Pons (tissue), 1 donor: ENCODE data around the gene ZNF74.

Source experiments
- DNase-seq: peaks from one replicate; pipeline ENCODE4 v3.0.0-alpha.2; 2016; ENCODE audit warnings: low spot score

The ZNF74 gene

DNA sequence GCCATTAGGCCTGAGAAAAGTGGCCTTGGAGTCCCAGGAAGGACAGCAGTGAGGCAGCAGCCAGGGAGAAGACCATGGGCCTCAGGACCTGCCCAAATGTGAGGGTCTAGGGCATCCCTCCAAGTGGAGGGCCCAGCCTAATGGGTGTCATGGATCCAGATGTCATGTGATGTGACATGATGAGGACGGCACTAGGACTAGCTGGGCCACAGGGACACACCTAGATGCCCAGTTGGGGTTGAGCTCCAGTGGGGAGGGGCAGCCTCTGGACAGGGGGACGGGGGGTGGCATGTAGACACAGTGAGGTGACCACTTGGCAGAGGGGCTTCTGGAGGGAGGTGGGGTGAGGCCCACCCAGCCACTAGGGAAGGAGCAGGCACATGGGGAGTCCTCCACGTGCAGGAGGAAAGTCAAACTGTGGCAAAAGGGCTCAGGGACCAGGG is 38.3 kb downstream of the ZNF74 start:
- DNase-seq: no peak

DNA sequence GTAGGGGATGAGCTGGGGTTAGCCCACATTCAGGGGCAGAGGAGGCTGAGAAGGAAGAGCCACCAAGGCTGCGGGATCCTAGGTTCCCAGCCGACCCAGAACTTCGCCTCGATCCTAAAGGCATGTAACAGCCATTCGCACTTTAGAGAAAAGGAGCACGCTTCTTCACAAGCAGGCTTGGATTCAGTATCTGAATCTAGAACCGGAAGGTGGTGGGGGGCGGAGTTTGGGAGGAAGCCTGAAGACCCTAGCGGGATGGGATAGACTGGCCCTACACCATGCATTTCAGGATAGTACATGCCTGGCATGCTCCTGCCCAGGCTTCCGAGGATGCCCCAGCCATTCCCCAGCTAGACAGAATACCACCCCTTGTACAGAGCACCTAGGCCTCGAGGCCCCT is 39.2 kb downstream of the ZNF74 start:
- no peak for DNase-seq

DNA sequence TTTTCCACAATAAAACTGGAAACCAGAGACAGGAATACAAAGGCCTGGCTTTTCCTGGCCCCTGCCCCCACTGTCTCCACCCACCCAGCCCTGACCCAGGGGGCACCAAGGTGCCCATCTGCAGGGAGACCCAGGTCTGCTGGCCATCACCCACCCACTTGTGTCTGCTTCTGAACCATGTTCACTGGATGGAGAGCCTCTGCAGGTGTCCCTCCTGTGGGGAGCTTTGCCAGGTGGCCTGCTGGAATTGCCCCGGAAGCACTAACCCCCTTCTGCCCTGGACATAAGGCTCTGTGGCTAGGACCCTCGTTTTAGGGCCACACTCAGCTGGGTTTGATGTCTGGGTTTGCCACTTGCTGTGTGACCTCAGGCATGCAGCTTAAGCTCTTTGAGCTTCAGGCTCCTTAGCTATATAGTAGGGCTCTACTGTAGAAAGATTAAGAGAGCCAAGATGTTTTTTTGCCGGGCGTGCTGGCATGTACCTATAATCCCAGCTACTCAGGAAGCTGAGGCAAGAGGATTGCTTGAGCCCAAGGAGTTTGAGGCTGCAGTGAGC is 39.8 kb downstream of the ZNF74 start:
- DNase-seq: no peak

DNA sequence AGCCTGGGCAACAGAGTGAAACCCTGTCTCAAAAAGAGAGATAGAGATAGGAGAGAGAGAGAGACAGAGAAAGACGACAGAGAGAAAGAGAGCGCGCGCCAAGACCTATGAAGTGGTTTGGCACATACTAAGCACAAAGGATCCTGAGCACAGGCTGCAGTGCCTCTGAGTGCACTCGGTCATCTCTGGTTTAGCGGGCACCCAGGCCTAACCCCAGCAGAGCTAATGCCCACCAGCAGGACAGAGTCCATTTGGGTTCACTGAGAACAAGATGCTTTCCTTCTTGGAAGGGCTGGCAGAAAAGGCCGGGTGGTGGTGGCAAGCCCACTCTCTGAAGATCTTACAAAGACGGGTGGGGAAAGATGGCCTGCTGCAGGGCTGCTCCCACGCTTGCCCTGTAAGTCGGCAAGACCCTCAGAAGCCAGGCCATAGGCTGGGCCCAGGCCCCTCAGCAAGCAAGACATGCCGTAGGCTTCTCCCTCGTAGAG is 40.4 kb downstream of the ZNF74 start:
- DNase-seq: no peak

DNA sequence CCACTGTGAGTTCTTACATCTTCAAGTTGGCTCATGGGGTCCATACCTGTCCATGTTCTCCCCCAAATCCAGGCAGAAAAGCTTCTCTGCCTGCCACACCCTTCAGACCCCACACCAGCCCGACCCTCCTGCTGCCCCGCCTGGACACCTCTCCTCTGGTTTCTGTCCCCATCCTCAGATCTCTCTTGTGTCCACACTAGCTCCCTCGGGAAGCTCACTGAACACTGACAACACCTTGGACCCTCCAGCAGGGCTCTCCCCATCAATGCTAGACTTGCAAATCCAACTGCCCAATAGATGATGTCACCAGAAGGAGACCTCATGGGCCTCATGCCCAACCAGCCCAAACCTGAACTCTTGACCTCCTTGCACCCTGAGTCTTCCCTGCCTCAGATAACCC is 40.8 kb downstream of the ZNF74 start:
- DNase-seq: no peak

DNA sequence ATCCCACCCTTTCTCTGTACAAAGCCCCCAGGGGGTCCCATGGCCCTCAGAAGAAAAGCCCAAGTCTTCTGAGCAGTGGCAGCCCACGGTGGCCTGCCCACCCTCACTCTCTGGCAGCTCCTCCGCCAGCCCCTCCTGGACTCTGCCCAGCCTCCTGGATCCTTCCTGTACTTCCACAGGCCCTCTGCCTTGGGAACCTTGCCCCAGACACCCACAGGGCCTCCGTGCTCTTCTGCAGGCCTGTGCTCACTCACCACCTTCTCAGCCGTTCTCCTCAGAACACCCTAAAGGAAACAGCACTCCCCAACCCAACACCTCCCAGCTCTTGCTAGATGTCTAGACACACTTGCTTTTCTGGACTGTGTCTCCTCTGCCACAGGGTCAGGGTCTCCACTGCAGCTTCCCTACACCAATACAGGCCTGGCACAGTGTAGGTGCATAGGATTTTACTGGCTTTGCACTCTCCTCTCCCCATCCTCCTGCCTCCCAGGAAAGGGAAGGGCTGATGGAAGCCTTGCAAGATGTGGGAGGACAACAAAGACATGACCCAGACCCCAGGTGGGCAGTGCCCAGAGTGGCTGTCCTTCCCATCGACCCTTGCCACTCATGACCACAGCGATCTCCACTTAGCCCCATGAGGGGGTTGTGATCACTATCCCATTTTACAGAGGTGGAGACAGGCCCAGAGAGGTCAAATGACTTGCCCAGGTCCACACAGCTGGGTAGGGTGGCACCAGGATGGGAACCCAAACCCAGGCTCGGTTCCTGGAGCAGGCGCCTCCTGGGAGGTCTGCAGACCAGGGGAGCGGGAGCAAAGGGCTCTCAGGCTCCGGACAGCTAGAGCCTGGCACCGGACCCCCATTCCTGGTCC is 41.7 kb downstream of the ZNF74 start:
- no peak for DNase-seq

DNA sequence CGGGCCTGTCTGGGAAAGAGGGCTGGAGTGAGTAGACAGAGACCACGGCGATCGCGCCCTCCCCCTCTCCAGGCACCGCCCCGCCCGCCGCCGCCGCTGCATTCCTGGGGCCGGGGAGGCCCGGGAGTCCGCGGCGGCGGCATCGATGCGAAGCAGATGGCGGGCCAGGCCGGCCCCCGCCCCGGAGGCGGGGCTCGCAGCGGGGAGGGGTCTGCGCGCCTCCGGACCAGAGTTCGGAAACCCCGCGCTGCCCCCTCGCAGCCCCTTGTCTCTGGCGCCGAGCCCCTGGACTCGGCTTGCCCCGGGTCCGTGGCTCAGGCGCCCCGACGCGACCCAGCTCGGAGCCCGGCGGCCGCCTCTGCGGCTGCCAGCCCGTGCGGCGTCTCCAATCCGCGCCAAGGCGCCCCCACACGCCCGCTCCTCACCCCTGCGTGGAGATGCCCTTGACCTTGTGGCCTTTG is 42.4 kb downstream of the ZNF74 start:
- no peak for DNase-seq

DNA sequence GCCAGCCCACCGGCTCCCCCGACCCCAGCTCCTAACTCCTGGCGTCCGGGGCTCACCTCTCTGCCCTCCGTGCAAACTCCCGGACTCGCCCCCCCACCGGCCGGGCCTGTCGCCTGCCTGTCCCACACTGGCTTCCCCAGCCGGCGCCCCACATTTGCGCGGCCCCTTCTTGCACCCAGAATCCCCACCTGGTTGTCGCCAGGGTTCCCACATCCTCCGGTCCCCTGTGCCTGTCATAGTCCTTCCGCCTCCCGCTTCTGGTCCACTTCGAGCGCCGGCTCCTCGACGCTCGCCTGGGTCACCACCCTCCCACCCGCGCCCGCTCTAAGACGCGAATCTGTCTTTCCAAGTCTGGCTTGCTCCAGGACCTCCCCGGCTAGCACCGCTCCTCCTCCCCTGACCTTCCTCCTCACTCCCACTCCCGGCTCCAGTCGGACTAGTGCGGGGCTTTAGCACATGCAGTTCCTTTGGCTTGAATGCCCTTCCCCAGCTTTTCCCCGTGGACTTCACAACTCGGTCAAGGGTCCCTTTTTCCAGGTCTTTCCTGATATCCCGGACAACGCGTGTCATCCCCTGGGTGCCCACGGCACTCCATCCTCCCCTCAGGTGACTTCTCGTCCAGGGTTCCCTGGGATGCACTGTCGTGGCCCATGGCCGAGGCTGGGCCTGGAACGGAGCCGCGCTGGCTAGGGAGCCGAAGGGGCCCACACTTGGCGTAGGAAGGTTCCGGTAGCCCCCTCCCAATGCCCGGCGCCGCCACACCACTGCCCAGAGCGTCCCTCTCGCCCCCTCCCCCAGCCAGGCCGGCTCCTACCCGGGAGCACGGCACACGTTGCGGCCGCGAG is 43.0 kb downstream of the ZNF74 start:
- no peak for DNase-seq

DNA sequence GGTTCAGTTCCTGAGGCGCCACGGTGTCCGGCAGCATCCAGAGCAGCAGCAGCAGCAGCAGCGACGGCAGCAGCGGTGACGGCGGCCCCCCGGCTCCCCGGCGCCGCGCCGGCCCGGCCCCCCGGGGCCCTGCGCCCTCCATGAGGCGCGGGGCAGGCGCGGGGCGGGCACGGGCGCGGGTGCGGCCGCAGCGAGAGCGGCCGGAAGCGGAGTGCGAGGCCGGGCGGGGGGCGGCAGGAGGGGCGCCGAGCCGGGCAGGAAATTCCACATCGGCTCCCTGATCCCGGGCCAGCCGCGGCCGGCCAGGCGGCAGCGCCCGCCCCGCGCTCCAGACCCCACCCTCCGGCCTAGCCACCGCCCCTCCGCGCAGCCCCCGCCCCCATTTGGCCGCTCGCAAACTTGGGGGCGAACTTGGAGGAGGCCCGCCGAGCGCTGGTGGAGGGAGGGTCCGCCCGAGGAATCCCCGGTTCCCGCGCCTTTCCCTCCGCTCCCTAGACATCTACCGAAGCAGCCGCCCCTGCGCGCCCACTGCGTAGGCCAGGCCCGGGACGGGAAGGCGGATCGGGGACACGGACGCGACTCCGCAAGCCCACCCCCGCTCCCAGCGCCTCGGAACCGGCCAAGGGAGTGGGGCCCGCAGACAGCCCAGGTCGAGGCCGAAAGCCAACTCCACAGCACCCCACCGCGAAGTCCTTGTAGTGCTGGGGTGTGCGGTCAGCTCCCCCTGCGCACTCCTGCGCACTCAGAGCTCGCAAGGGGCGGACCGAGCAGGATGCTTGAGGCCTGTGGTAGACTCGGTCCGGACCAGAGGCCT is 43.9 kb downstream of the ZNF74 start, which contains the start of gene SCARF2:
SCARF2 (minus strand) TSS at position 213 of the 814 bp plus-strand sequence; CDS start at position 142, 71 bp downstream.
- no peak for DNase-seq

DNA sequence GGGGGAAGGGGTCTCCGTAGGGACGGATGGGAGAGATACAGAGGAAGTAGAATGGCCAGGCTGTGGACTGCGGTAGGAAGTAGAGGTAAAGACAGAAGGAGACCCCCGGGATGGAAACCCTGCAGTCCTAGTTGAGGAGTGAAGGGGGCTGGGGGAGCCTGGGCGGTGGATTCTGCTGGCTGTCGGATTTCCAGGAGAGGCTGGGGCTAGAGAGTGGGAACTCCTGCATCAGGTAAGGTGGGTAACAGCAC is 44.4 kb downstream of the ZNF74 start:
- DNase-seq: no peak

DNA sequence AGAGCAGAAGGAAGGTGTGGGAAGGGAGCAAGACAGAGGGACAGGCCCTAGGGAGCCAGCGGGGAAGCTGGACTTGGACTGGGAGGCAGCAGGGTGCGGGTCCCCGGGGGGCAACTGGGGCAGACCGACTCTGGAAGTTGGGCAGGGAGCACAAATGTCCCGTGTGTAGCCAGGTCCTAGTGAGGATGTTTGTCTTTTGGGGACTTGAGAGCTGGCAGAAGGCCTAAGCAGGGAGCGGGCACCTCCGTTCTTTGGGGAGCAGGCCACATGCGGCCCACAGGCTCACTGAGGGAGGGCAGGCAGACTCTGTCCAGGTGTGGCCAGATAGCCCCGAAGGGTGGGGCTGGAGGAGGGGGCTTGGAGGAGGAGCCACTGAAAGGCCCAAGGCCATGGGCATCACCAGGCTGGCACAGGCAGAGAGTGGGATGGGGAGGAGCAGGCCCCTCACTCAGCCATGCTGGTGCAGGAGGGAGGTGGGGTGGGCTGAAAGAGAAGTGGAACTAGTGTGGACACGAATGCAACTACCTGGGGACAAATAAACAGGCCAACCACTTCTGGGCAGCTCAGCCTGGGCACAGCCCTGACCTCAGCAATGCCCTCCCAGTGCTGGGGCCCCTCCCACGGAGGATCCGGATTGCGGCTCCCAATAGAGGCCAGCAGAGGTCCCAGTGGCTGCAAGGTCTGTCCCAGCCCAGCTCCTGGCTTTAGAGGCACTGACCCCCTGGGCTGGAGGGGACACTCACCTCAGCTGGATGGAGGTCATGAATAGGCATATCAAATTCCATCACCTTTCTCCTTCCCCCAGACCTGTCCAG is 44.9 kb downstream of the ZNF74 start:
- no peak for DNase-seq

DNA sequence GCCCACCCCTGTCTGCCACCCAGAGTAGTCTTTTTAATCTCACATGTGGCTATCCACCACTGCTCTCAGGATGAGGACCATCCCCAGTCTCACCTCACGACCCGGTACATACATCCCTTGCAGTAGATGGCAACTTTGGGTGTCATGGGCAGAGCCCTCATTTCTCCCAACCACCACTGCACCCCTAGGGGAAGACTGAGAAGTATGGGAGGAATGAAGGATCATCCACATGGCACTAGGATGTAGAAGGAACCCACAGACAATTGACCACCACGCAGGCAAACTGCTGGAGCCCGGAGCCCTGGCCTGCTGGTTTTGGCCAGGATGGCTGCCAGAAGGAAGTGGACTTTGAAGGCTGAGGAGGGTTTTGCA is 45.6 kb downstream of the ZNF74 start:
- no peak for DNase-seq

DNA sequence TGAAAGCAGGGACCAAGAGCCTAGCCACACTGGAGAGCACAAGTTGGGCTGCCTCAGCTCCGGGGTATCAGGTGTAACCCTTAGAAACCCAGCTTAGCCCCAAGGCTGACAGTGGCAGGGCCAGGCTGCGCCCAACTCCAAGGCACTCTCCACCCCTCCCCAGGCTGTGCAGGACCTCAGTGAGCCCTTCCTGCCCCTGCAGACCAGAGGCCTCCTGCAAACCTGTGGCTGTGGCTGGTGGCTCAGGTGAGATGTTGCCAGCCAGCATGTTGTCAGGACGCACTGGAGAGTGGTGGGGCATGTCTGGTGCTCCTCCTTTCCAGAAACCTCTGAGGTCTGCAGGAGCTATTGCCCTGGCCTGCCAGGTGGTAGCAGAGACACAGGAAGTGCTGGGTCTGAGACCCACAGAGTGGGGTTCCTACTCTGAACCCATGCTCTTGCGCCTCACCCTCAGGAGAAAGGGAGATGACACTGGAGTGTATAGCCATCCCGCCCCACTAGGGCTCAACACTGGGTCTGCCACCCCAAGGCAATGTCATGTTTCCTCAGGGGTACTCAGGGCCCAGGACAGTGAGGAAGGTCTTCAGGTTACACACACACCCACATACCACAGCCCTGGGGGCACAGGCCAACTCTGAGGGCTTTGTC is 46.1 kb downstream of the ZNF74 start:
- DNase-seq: no peak

DNA sequence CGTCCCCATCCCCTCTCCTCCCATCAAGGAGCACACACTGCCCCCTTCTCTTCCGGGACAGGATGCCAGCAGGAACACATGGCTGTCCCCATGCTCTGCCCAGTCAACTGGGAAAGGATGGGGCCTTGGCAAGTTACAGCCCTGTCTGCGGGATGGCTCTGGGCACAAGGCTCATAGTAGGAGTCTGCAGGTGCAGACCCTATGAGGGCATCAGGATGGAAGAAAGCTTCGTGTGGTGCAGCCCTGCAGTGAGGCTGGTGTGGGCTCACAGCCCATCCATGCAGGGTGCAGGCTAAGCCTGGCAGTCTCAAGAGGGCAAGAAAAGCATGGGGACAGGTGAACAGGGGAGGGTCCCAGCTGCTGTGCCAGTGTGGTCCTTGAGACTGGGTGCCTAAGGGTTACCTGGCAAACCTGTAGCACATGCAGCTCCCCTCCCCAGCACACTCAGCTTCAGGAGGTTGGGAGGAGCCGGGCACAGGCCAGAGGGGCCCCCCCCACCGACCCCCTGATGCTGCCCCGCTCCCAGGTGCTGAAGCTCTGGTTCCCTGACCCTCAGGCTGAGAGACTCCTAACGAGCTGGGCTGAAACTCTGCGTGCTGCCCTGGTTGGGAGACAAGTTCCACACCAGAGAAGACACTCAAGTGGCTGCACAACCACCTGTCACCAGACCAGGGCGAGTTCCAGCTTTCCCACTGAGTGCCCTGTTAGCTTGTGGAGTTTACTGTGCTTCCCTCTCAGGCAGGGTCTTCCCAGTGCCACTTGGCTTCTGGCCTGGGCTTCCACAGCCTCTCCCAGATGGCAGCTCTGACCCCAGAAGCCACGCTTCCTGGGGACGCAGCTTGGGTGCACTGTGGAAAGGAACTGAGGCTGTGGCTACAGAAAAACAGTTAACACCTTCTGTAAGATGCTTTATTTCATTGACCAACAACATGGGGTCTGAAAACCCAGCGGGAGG is 47.0 kb downstream of the ZNF74 start:
- no peak for DNase-seq

DNA sequence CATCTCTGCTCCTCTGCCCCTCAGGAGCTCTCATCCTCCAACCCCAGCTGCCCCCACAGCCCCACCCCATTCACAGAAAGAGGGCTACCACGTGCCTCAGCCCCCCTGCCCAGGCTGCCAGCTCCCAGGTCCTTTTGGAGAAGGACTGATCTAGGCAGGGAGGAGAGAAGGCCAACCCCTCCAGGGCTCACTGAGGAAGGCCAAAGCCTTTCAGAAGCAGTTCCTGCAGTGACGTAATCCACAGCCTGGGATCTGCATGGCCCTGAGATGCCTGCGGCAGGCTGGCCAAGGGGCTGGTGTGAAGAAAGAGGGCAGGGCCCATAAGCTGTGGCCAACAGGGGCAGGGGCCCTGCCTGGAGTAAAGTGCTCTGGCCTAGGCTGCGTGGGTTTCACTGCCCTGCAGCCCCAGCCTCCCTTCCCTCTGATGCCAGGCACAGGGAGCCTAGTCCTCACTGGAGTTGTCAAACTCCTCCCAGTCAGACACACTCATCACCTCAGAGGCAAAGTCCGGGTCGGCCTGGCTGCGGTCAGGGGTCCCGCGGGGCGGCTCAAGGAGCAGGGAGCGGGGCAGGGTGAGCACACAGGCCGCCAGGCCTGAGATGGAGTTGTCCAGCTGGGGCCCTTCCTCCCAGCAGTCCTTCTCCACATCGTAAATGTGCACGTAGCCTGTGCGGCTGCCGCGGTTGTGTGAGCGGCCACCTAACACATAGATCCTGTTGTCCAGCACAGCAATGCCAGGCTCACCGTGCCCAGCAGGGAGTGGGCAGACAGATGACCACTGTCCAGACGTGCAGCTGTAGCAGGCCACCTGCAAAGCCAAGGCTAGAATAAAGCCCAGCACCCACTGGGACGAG is 47.9 kb downstream of the ZNF74 start:
- DNase-seq: no peak

DNA sequence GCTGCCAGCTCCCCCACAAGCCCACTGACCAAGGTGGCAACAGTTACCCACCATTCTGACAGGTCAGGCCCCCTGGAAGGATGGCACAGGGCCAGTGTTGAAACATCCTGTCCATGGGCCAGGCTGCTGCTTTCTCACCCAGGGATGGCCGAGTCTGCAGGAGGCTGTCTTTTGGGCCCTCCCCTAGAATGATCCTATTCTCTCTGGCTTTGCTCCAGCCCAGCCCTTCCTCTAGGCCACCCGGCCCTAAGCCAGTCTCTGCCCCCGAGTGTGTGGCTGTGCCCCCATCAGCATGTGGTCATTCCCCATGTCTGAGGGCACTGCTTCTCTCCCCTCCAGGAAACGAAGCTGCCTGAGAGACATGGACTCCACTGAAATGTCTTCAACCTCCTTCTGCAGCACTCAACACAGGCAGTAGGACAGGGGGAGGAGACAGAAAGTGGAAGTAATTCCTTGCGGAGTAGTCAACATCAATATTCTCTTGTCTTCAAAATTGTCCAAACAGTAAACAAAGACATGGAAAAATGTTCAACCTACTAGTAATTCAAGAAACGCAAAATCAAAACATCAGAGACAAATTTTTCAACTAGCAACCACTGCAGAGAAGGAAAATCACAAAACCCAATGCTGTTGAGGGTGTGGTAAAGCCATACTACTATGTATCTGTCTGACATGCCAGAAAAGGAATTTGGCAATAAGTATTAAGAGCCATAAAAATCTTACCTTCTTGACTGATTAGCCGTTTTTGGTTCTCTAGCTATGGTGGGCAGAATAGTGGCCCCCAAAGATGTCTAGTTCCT is 48.7 kb downstream of the ZNF74 start:
- no peak for DNase-seq

DNA sequence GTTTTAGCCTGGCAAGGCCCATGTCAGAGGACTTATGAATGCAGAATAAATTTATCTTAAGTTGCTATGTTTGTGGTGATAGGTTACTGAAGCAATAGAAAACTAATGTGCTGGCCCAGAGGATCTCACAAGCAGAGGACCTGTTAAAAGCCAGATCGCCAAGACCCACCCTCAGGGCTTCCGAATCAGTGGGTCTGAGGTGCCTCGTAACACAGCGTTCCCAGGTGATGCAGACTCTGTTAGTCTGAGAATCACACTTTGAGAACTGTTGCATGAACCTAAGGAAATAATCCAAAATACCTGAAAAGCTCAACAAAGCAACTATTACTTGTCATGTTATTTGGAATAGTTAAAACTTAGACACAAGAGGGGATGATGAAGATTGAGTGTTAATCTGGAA is 50.4 kb downstream of the ZNF74 start:
- no peak for DNase-seq
